ENCODE data around the gene EFHC2.

DNA sequence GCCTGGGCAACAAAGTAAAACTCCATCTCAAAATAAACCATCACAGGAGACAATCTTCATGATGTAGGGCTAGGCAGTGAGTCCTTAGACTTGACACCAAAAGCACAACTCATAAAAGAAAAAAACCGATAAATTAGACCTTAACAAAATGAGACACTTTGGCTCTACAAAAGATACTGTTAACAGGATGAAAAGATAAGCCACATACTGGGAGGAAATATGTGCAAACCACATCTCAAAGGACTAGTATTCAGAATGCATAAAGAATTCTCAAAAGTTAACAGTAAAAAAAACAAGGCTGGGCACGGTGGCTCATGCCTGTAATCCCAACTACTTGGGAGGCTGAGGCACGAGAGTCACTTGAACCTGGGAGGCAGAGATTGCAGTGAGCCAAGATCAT is 13.2 kb downstream of the EFHC2 start:
- TF ChIP-seq, protein P1, sequence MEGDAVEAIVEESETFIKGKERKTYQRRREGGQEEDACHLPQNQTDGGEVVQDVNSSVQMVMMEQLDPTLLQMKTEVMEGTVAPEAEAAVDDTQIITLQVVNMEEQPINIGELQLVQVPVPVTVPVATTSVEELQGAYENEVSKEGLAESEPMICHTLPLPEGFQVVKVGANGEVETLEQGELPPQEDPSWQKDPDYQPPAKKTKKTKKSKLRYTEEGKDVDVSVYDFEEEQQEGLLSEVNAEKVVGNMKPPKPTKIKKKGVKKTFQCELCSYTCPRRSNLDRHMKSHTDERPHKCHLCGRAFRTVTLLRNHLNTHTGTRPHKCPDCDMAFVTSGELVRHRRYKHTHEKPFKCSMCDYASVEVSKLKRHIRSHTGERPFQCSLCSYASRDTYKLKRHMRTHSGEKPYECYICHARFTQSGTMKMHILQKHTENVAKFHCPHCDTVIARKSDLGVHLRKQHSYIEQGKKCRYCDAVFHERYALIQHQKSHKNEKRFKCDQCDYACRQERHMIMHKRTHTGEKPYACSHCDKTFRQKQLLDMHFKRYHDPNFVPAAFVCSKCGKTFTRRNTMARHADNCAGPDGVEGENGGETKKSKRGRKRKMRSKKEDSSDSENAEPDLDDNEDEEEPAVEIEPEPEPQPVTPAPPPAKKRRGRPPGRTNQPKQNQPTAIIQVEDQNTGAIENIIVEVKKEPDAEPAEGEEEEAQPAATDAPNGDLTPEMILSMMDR (IDR thresholded peaks at IDR 0.05) = no peak
- TF ChIP-seq POLR2AphosphoS5 (IDR thresholded peaks at IDR 0.05) = no peak

Data from prostate gland (tissue), 2 donors.